HG02885 (cell line): Measurements from ENCODE around the gene ARFRP1.
"Not testable (repeated sequence)": the region's sequence is repeated elsewhere in the genome, so short reads cannot be mapped to it uniquely, and the experiment has no call there.

Experiments used
- ATAC-seq: cut with Tn5 transposase; IDR thresholded peaks from one replicate; pipeline ENCODE4 v1.9.1; 2021; ENCODE audit warnings: mild to moderate bottlenecking; ENCODE audit not compliant: unreplicated experiment, poor library complexity

ARFRP1 gene

GRCh38 chr20:63733579-63734081, 25.9 kb upstream of the ARFRP1 start:
- no peak for ATAC-seq

- no peak for ATAC-seq
These were observed 25.3 kb upstream of the ARFRP1 start for GRCh38 chr20:63733117-63733516.

GRCh38 chr20:63732118-63733095, 24.6 kb upstream of the ARFRP1 start:
- no peak for ATAC-seq

GRCh38 chr20:63731410-63731809, 23.6 kb upstream of the ARFRP1 start:
- ATAC-seq: no peak

GRCh38 chr20:63730189-63730733, 22.5 kb upstream of the ARFRP1 start:
- not testable (repeated sequence) for ATAC-seq

- ATAC-seq: not testable (repeated sequence)
These were observed 15.3 kb upstream of the ARFRP1 start for GRCh38 chr20:63722967-63723622.

- no peak for ATAC-seq
These were observed 11.2 kb upstream of the ARFRP1 start for GRCh38 chr20:63718996-63719395.

- no peak for ATAC-seq
These were observed 7.1 kb upstream of the ARFRP1 start for GRCh38 chr20:63714858-63715257.

- no peak for ATAC-seq
These were observed 4.4 kb upstream of the ARFRP1 start for GRCh38 chr20:63712191-63712590.

- no peak for ATAC-seq
These were observed 3.4 kb upstream of the ARFRP1 start for GRCh38 chr20:63711085-63711645.

GRCh38 chr20:63709149-63709527, 1.4 kb upstream of the ARFRP1 start:
- no peak for ATAC-seq

- no peak for ATAC-seq
These were observed 749 bp upstream of the ARFRP1 start for GRCh38 chr20:63708301-63709148.

GRCh38 chr20:63706852-63707557, 771 bp downstream of the ARFRP1 start:
- ATAC-seq: peak; percentile 26

GRCh38 chr20:63706027-63706695, 1.6 kb downstream of the ARFRP1 start:
- no peak for ATAC-seq

GRCh38 chr20:63705232-63706026, 2.3 kb downstream of the ARFRP1 start:
- no peak for ATAC-seq

GRCh38 chr20:63704749-63705117, 3.0 kb downstream of the ARFRP1 start:
- ATAC-seq: no peak

- ATAC-seq: no peak
These were observed 3.6 kb downstream of the ARFRP1 start for GRCh38 chr20:63703976-63704748.
